Adrenal gland (tissue), 12 donors: ENCODE data around the gene C16orf90. TPM values are rescaled to one million over a fixed set of nuclear protein-coding genes. Genes with fewer than 3 reads are reported as not detected.

ENCODE experiments used
- DNase-seq, 7 donors: peaks; one replicate each; pipeline ENCODE4 v3.0.0-alpha.2; 2019 to 2020
- H3K27ac ChIP-seq, 5 donors: fragments of 200-600 bp; sonication (generic) in 4 of 5; 1 replicate in 3 of 5; 2 replicates in 2 of 5; pipeline versions ENCODE4 v1.5.1 to v1.8.0; 2016 to 2020; ENCODE audit warnings: mild to moderate bottlenecking in 1 of 5
- H3K27me3 ChIP-seq: fragments of 200-600 bp; 2 replicates; pipeline ENCODE4 v1.8.0; 2021
- H3K36me3 ChIP-seq, 2 donors: fragments of 200-600 bp; replicated peaks in 1 of 2; 1 replicate in 1 of 2; 2 replicates in 1 of 2; pipeline versions ENCODE4 v1.5.1 to v1.8.0; 2018 to 2022
- H3K4me1 ChIP-seq, 2 donors: fragments of 200-600 bp; replicated peaks in 1 of 2; 1 replicate in 1 of 2; 2 replicates in 1 of 2; pipeline versions ENCODE4 v1.5.1 to v1.8.0; 2018 to 2021
- H3K4me3 ChIP-seq, 4 donors: fragments of 200-600 bp; sonication (generic) in 3 of 4; one replicate each; pipeline ENCODE4 v1.5.1; 2016 to 2018
- H3K9me3 ChIP-seq, 3 donors: fragments of 200-600 bp; sonication (generic) in 1 of 3; replicated peaks in 1 of 3; 1 replicate in 2 of 3; 2 replicates in 1 of 3; pipeline versions ENCODE4 v1.5.1 to v1.8.0; 2016 to 2021
- CTCF ChIP-seq, 6 experiments: fragments of 450-650 bp in 4 of 6; fragments of 200-600 bp in 2 of 6; sonication (generic) in 1 of 6; IDR thresholded peaks; 1 replicate in 5 of 6; 2 replicates in 1 of 6; pipeline versions ENCODE4 v1.5.1 to v1.8.0; 2016 to 2021; ENCODE audit warnings: antibody characterized with exemption in 6 of 6, mild to moderate bottlenecking in 2 of 6, moderate library complexity in 1 of 6
- POLR2A ChIP-seq, 2 donors: fragments of 450-650 bp; IDR thresholded peaks; one replicate each; pipeline ENCODE4 v1.6.1; 2017; ENCODE audit warnings: antibody characterized with exemption in 2 of 2, mild to moderate bottlenecking in 2 of 2, moderate library complexity in 1 of 2
- WGBS, 4 donors: extraction: QIAGEN DNeasy Blood & Tissue Kit in 2 of 4; methylation state at CpG; one replicate each; pipeline versions ENCODE4 v1.1.5 to v1.1.7; 2013 to 2017; 5-methylcytosine and 5-hydroxymethylcytosine counted together
- intact Hi-C, 2 donors: fragments of 100-400 bp; cut with DNase I; formaldehyde crosslinking; loops; one replicate each; pipeline versions ENCODE4 v1.14.1 to v1.15.0; 2022 to 2023
- polyA plus RNA-seq, 3 donors: library from polyadenylated mRNA; stranded (reverse); fragments of 200-250 nt in 2 of 3; fragments of 350-450 nt in 1 of 3; fragmentation: Illumina TruSeq in 1 of 3; extraction: RNeasy Lipid Tissue Mini Kit (QIAGEN cat#74804) in 1 of 3; gene quantifications; one replicate each; pipeline ENCODE4 v1.2.3, GENCODE V29; 2013 to 2014
- total RNA-seq, 9 donors: library from RNA; depleted of rRNA in 4 of 9; stranded (reverse); fragments of >200 nt in 4 of 9; fragments of 120-200 nt in 1 of 9; fragmentation: NEBNext Ultra II Directional in 1 of 9; extraction: Animal tissue kit (Norgen Biotek cat#: 25700) in 1 of 9; gene quantifications; one replicate each; pipeline versions ENCODE4 v1.1.0 to v1.2.4, GENCODE V29; 2013 to 2023
- donor health status: healthy with polysubstance abuse.
- donor health status: Bipolar disorder and iron deficiency.
- donor health status: DM: yes; HTN: yes; CAD: no.
- donor health status: DM: no; HTN: no; CAD: no.
- donor health status: DM: no; HTN: no; CAD: no.
- donor health status: DM: yes; HTN: yes; CAD: no.

C16orf90 gene
- total and polyA plus RNA-seq, 12 donors, result not detected

GRCh38 chr16:3490911-3491629 lies 4.2 kb downstream of the C16orf90 start:
- no peak for TF ChIP-seq POLR2A (IDR thresholded peaks at IDR 0.05)
- TF ChIP-seq CTCF (IDR thresholded peaks at IDR 0.05), result no peak
- no peak overlapping the region for H3K27ac ChIP-seq
- no peak overlapping the region for H3K4me3 ChIP-seq
- peaks cover 0 to 9% of the 10 kb centered on the region in 2 donors for H3K36me3 ChIP-seq
- peak in 1 of 7 donors; percentile 56 for DNase-seq
- H3K4me1 ChIP-seq, result no peaks in the 10 kb centered on the region
- no peaks in the 10 kb centered on the region for H3K9me3 ChIP-seq
- no peaks in the 10 kb centered on the region for H3K27me3 ChIP-seq
- intact Hi-C loops, result loop anchor here in 1 of 2 donors (10.0 kb wide), 1 partner anchor 226 kb away; no protein-coding TSS in a partner anchor
- WGBS, 4 donors, result 44 to 54% (median 49%) methylated on average over 14 to 17 of the region's 17 CpGs

- 70 to 73% (median 72%) methylated on average over 9 to 13 of the region's 13 CpGs; no CpG with 5 or more reads in 1 of the 4 donors for WGBS, 4 donors
- no peak for DNase-seq
- H3K4me3 ChIP-seq, result no peak overlapping the region
- no peaks in the 10 kb centered on the region for H3K4me1 ChIP-seq
- TF ChIP-seq POLR2A (IDR thresholded peaks at IDR 0.05) (no peak), CTCF (IDR thresholded peaks at IDR 0.05) (no peak)
- no peaks in the 10 kb centered on the region for H3K27me3 ChIP-seq
- intact Hi-C loops, result no loop called here
- H3K36me3 ChIP-seq, result peaks cover 0 to 32% of the 10 kb centered on the region in 2 donors
- H3K9me3 ChIP-seq, result no peaks in the 10 kb centered on the region
- no peak overlapping the region for H3K27ac ChIP-seq
These were observed 6.5 kb downstream of the C16orf90 start for GRCh38 chr16:3488801-3489200.

GRCh38 chr16:3487521-3488410 lies 7.5 kb downstream of the C16orf90 start:
- Histone ChIP-seq H3K27me3 (no peaks in the 10 kb centered on the region), H3K4me3 (no peak overlapping the region), H3K36me3 (peaks cover 0 to 42% of the 10 kb centered on the region in 2 donors), H3K4me1 (no peaks in the 10 kb centered on the region), H3K27ac (no peak overlapping the region), H3K9me3 (no peaks in the 10 kb centered on the region)
- TF ChIP-seq POLR2A (IDR thresholded peaks at IDR 0.05) (no peak), CTCF (IDR thresholded peaks at IDR 0.05) (no peak)
- intact Hi-C loops, result no loop called here
- 84 to 95% (median 88%) methylated on average over 7 to 24 of the region's 24 CpGs for WGBS, 4 donors
- no peak for DNase-seq

GRCh38 chr16:3486506-3487215 lies 8.6 kb downstream of the C16orf90 start:
- no peaks in the 10 kb centered on the region for H3K4me1 ChIP-seq
- peaks cover 0 to 53% of the 10 kb centered on the region in 2 donors for H3K36me3 ChIP-seq
- H3K27me3 ChIP-seq, result no peaks in the 10 kb centered on the region
- DNase-seq, result no peak
- WGBS, 4 donors, result 88 to 92% (median 90%) methylated on average over 15 to 24 of the region's 24 CpGs
- no peaks in the 10 kb centered on the region for H3K9me3 ChIP-seq
- TF ChIP-seq CTCF (IDR thresholded peaks at IDR 0.05) (no peak), POLR2A (IDR thresholded peaks at IDR 0.05) (no peak)
- H3K27ac ChIP-seq, result no peak overlapping the region
- intact Hi-C loops, result no loop called here
- no peak overlapping the region for H3K4me3 ChIP-seq
